ENCODE data around the gene LIMD2.

DNA sequence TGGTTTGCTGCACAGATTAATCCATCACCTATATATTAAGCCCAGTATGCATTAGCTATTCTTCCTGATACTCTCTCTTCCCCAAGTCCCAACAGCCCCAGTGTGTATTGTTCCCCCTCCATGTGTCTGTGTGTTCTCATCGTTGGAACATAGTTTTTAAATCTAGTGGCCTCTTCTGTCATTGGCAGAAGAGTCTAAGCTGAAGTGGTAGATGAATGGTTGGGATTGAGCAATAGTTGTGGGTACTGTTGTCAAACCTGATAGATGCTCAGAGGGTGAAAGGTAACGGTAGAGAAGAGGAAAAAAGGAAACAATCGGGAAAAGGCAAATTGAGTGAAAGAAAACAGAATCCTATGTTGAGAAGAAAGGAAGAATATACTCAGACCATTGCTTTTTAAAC, 47.8 kb downstream of the LIMD2 start:
- TF ChIP-seq, protein P1, sequence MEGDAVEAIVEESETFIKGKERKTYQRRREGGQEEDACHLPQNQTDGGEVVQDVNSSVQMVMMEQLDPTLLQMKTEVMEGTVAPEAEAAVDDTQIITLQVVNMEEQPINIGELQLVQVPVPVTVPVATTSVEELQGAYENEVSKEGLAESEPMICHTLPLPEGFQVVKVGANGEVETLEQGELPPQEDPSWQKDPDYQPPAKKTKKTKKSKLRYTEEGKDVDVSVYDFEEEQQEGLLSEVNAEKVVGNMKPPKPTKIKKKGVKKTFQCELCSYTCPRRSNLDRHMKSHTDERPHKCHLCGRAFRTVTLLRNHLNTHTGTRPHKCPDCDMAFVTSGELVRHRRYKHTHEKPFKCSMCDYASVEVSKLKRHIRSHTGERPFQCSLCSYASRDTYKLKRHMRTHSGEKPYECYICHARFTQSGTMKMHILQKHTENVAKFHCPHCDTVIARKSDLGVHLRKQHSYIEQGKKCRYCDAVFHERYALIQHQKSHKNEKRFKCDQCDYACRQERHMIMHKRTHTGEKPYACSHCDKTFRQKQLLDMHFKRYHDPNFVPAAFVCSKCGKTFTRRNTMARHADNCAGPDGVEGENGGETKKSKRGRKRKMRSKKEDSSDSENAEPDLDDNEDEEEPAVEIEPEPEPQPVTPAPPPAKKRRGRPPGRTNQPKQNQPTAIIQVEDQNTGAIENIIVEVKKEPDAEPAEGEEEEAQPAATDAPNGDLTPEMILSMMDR (IDR thresholded peaks at IDR 0.05): no peak
- TF ChIP-seq POLR2AphosphoS5 (IDR thresholded peaks at IDR 0.05; ENCODE audit: low read depth, low read length) (no peak), SIN3A (IDR thresholded peaks at IDR 0.05; ENCODE audit: borderline replicate concordance, insufficient read depth, low read depth, low read length) (no peak), TCF7L2 (IDR thresholded peaks at IDR 0.05; ENCODE audit: low read depth, low read length) (no peak)
- TF ChIP-seq, protein P2, sequence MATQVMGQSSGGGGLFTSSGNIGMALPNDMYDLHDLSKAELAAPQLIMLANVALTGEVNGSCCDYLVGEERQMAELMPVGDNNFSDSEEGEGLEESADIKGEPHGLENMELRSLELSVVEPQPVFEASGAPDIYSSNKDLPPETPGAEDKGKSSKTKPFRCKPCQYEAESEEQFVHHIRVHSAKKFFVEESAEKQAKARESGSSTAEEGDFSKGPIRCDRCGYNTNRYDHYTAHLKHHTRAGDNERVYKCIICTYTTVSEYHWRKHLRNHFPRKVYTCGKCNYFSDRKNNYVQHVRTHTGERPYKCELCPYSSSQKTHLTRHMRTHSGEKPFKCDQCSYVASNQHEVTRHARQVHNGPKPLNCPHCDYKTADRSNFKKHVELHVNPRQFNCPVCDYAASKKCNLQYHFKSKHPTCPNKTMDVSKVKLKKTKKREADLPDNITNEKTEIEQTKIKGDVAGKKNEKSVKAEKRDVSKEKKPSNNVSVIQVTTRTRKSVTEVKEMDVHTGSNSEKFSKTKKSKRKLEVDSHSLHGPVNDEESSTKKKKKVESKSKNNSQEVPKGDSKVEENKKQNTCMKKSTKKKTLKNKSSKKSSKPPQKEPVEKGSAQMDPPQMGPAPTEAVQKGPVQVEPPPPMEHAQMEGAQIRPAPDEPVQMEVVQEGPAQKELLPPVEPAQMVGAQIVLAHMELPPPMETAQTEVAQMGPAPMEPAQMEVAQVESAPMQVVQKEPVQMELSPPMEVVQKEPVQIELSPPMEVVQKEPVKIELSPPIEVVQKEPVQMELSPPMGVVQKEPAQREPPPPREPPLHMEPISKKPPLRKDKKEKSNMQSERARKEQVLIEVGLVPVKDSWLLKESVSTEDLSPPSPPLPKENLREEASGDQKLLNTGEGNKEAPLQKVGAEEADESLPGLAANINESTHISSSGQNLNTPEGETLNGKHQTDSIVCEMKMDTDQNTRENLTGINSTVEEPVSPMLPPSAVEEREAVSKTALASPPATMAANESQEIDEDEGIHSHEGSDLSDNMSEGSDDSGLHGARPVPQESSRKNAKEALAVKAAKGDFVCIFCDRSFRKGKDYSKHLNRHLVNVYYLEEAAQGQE (IDR thresholded peaks at IDR 0.05; ENCODE audit: insufficient read depth in 1 of 2, low read depth in 2 of 2, low read length in 1 of 2): no peak

All from Panc1 (cell line).